Activated CD4-positive, alpha-beta T cell treated with anti-CD3 and anti-CD28 coated beads, Interleukin-2, Interleukin-4, amounts not matched to agents 100 ng/mL and 50 ng/mL, durations not matched to agents 16 hours and 8 hours (primary cell): ENCODE measurements around the gene AGPAT4.
"Not testable (repeated sequence)": the region's sequence is repeated elsewhere in the genome, so short reads cannot be mapped to it uniquely, and the experiment has no call there.

Source experiments
- DNase-seq: peaks from one replicate; pipeline ENCODE4 v3.0.0-alpha.2; 2020; ENCODE audit warnings: low spot score

The AGPAT4 gene, protein sequence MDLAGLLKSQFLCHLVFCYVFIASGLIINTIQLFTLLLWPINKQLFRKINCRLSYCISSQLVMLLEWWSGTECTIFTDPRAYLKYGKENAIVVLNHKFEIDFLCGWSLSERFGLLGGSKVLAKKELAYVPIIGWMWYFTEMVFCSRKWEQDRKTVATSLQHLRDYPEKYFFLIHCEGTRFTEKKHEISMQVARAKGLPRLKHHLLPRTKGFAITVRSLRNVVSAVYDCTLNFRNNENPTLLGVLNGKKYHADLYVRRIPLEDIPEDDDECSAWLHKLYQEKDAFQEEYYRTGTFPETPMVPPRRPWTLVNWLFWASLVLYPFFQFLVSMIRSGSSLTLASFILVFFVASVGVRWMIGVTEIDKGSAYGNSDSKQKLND

GRCh38 chr6:161273752-161274487, at the start of gene AGPAT4:
Gene AGPAT4 (minus strand): TSS chr6:161274061. CDS start chr6:161232213, 41,848 bp downstream.
- peak; percentile 83 for DNase-seq

- DNase-seq: no peak
Observed at GRCh38 chr6:161319231-161319630, 45.4 kb upstream of the AGPAT4 start.

GRCh38 chr6:161318456-161318855, 44.6 kb upstream of the AGPAT4 start:
- no peak for DNase-seq

- DNase-seq: no peak
Observed at GRCh38 chr6:161316531-161316930, 42.7 kb upstream of the AGPAT4 start.

DNA sequence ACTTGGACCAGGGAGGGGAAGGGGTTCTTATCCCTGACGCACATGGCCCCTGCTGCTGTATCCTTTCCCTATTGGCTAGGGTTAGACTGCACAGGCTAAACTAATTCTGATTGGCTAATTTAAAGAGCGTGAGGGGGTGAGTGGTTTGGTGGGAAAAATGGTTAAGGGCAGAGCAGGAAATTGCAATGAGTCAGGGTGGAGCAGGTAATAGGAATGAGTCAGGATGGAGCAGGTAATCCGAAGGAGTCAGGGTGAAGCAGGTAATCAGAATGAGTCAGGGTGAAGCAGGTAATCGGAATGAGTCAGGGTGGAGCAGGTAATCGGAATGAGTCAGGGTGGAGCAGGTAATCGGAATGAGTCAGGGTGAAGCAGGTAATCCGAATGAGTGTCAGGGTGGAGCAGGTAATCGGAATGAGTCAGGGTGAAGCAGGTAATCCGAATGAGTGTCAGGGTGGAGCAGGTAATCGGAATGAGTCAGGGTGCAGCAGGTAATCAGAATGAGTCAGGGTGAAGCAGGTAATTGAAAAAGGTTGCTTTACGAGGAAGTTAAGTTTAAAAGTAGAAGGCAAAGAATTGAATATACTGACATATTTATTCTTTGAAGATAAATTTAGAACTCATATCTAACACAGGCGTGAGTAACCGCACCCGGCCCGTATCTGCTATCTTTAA, 41.5 kb upstream of the AGPAT4 start:
- not testable (repeated sequence) for DNase-seq

- not testable (repeated sequence) for DNase-seq
Observed at GRCh38 chr6:161314541-161315245, 40.8 kb upstream of the AGPAT4 start.

GRCh38 chr6:161313940-161314509, 40.2 kb upstream of the AGPAT4 start:
- DNase-seq: no peak

DNA sequence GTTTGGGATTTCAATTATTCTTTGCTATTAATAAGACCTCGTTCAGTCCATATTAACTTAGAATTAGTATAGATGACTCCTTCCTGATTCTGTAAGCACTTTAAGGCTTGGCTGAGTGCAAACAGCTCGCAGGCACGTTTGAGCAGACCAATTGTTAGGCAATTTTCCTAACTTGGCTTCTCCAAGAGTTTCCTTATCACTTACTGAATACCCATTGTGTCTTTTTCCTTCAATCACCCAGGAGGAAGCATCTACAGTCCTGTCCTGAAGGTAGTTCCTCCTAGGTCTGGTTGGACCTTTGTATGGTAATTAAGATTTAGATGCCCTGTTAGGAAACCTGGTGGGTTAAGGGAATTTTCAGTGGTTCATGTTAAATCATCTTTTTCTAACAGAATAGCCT, 39.6 kb upstream of the AGPAT4 start:
- not testable (repeated sequence) for DNase-seq

GRCh38 chr6:161309774-161310173, 35.9 kb upstream of the AGPAT4 start:
- DNase-seq: peak; percentile 25

- DNase-seq: no peak
Observed at GRCh38 chr6:161308075-161308655, 34.3 kb upstream of the AGPAT4 start.

DNA sequence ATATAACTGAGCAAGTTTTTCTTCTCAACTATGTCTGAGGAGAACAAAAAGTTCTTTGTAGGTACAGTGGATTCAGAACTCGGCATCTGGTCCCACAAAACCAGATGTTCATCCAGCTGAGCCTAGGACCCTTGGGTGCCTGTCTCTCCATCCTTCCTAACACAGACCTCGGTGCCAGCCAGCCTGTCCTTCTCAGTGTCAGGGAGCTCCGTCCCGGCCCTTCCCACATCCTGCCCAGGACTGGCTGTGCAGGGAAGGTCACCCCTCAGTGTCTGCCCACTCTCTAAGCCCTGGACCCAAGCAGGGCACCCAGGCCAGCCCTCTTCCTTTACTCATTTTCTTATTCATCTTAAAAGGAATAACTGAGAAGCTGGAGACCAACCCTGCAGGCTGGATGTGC, 32.0 kb upstream of the AGPAT4 start:
- no peak for DNase-seq

- no peak for DNase-seq
Observed at GRCh38 chr6:161303628-161304340, 29.9 kb upstream of the AGPAT4 start.

DNA sequence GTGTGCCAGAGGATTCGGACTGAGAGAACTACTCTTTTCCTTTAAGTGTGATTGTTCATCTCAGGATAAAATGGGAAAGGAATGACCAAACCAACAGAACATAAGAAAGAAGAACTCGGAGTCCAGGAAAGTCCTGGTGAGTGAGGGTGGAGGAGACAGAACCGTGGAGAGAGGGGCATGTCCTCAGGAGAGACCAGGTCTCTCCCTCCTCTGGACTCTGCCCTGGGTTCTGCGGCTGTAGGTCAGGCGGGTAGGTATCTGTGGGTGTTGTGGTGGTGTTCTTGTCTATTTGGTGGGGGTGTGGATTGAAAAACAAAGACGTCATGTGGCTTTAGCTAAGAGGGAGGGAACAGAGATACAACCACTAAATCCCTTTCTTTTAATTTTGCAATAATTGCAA, 29.1 kb upstream of the AGPAT4 start:
- no peak for DNase-seq

DNA sequence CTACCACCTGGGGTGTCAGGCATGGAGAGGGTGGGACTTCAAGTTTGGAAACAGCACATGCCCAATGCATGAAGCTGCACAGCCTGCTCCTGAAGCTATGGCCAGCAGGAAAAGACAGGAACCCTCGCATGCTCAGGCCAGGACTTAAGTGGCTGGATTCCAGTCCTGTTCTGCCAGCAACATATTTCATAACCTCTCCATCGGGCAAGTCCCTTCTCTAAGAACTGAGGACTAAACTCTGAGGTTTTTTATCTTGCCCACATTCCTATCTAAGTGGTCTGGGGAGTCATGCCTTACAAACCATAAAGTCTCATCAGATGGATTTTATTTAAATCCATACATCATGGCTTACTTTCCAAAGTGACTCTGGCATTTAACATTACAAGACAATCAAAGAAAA, 27.5 kb upstream of the AGPAT4 start:
- no peak for DNase-seq

GRCh38 chr6:161300823-161301222, 27.0 kb upstream of the AGPAT4 start:
- DNase-seq: no peak

DNA sequence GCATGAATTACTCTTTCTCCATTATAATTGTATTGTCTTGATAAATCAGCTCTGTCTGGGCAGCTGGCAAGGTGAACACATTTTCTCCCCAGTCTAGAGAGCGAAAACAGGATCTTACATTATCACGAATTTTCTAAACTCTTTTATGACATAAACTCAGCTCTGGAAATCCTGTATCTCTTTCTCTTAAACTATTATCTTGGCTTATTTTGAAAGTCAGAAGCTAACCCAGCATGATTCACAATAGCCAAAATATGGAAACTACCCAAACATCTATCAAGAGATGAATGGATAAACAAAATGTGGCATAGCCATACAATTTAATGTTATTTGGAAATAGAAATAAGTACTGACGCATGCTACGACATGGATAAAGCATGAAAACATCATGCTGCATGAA, 25.9 kb upstream of the AGPAT4 start:
- no peak for DNase-seq

- DNase-seq: no peak
Observed at GRCh38 chr6:161295784-161296183, 21.9 kb upstream of the AGPAT4 start.

GRCh38 chr6:161292650-161293281, 18.9 kb upstream of the AGPAT4 start:
- no peak for DNase-seq

DNA sequence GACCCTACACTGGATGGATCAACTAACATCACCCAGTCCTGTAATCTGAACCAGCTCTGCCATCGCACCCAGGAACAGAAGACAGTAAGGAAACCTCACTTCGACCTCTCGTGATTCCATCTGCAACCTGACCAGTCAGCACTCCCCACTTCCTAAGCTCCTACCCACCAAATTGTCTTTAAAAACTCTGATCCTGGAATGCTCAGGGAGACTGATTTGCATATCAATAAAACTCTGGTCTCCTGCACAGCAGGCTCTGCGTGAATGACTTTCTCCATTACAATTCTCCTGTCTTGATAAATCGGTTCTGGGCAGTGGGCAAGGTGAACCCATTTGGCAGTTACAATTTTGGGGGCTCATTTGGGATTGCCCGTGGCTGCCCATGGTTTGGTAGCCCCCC, 18.3 kb upstream of the AGPAT4 start:
- no peak for DNase-seq

DNA sequence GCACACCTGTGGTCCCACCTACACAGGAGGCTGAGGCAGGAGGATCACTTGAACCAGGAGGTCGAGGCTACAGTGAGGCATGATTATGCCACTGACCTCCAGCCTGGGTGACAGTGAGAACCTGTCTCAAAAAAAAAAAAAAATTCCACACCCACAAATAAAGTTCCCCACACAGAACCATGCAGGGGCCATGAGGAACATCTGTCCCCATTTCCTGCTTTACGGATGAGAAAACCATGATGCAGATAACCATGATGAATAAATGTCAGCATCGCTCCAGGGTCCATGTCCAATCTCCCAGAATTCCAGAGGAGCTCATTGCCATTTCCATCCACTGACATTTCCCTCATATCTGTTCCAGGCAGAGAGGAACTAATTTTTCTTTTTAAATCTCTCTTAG, 16.9 kb upstream of the AGPAT4 start:
- no peak for DNase-seq
